ENCODE data around the gene CCNL2. TPM values are rescaled to one million over a fixed set of nuclear protein-coding genes. Genes with fewer than 3 reads are reported as not detected.
"Not testable (repeated sequence)": the region's sequence is repeated elsewhere in the genome, so short reads cannot be mapped to it uniquely, and the experiment has no call there.

The CCNL2 gene
- total RNA-seq, 1 donor from 2014 or later = 266 TPM

DNA sequence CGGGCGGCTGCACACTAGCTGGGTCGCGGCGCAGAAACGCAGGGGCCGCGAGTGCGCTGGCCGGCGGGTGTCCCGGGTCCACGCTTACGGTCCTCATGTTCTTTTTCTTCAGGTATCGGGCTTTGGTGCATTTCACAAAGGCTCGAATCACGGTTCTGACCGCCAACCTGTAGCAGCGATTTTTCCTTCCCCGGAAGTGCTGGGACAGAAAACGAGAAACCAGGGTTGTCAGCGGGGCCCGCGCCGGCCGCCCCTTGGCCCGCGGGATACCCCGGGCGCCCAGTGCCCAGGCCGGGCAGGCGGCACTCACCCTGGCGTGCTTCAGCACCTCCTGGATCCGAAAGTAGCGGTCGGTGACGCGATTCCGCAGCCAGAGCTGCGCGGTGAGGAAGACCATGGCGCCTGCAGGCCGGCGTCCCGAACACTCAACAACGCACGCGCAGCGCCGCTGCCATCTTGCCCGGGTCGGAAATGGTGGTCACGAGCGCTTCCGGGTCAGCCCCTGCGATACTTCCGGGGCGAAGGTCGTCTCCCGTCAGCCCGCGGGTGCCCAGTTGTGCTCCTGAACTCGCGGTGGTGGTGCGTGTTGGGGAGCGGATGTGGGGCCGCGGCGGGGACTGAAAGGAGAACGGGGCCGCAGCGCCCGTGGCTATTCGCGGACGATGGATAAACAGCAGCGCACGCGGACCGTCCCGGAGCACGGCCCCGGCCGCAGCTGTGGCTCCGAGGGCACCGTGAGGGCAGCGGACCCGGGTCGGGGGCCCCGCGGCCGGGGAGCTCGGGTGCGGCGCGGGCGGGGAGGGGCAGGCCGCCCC, 7.9 kb upstream of the CCNL2 start, which contains the start of gene MRPL20:
Gene MRPL20, minus strand, starts transcription at position 473 of the 815 bp plus-strand sequence. Its CDS starts 76 bp downstream, at position 397.
- Mint-ChIP-seq H3K4me1 (ENCODE audit: unreplicated experiment) (peaks cover 11% of the 10 kb centered on the region), H3K27ac (ENCODE audit: unreplicated experiment) (peak within 1 kb of the TSS; percentile 74), H3K4me3 (ENCODE audit: unreplicated experiment) (peak within 1 kb of the TSS; percentile 94), H3K36me3 (ENCODE audit: low read depth, unreplicated experiment) (peaks cover 21% of the 10 kb centered on the region), H3K27me3 (ENCODE audit: unreplicated experiment) (peaks cover 13% of the 10 kb centered on the region), H3K9me3 (ENCODE audit: unreplicated experiment) (no peaks in the 10 kb centered on the region)
- TF ChIP-seq, protein P1, sequence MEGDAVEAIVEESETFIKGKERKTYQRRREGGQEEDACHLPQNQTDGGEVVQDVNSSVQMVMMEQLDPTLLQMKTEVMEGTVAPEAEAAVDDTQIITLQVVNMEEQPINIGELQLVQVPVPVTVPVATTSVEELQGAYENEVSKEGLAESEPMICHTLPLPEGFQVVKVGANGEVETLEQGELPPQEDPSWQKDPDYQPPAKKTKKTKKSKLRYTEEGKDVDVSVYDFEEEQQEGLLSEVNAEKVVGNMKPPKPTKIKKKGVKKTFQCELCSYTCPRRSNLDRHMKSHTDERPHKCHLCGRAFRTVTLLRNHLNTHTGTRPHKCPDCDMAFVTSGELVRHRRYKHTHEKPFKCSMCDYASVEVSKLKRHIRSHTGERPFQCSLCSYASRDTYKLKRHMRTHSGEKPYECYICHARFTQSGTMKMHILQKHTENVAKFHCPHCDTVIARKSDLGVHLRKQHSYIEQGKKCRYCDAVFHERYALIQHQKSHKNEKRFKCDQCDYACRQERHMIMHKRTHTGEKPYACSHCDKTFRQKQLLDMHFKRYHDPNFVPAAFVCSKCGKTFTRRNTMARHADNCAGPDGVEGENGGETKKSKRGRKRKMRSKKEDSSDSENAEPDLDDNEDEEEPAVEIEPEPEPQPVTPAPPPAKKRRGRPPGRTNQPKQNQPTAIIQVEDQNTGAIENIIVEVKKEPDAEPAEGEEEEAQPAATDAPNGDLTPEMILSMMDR (IDR thresholded peaks at IDR 0.05; ENCODE audit: unreplicated experiment) = no peak
- peak; percentile 84 for DNase-seq (ENCODE audit: low spot score)

DNA sequence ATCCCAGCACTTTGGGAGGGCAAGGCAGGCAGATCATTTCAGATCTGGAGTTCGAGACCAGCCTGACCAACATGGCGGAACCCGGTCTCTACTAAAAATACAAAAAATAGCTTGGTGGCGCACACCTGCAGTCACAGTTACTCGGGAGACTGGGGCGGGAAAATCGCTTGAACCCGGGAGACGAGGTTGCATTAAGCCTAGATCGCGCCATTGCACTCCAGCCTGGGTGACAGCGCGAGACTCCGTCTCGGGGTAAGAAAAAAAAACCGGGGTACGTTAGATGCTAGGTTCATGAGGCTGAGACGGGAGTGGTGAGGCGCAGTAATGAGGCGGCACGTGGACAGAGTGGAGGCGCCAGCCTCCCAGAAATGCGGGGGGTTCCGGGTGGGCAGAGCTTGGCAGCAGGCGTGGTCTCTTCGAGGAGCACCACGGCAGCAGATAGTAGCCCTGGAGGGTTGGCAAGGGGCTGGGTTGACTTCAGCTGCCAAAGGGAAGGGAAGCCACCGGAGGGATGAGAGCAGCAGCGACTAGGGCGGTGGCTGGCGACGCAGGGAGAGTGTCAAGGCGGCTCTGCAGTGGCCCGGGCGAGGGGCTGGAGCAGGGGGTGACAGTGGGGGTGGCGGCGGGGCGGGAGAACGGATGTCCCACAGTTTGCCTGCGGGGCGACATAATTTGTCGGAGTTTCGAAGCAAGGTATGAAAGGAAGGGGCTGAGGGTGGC, 7.1 kb upstream of the CCNL2 start:
- H3K4me3 Mint-ChIP-seq (ENCODE audit: unreplicated experiment) = peak overlapping the region; percentile 94
- TF ChIP-seq, protein P1 (IDR thresholded peaks at IDR 0.05; ENCODE audit: unreplicated experiment) = no peak
- H3K27ac Mint-ChIP-seq (ENCODE audit: unreplicated experiment) = peak overlapping the region; percentile 74
- H3K9me3 Mint-ChIP-seq (ENCODE audit: unreplicated experiment) = no peaks in the 10 kb centered on the region
- DNase-seq (ENCODE audit: low spot score) = no peak
- peaks cover 27% of the 10 kb centered on the region for H3K36me3 Mint-ChIP-seq (ENCODE audit: low read depth, unreplicated experiment)
- peaks cover 18% of the 10 kb centered on the region for H3K4me1 Mint-ChIP-seq (ENCODE audit: unreplicated experiment)
- peaks cover 13% of the 10 kb centered on the region for H3K27me3 Mint-ChIP-seq (ENCODE audit: unreplicated experiment)

DNA sequence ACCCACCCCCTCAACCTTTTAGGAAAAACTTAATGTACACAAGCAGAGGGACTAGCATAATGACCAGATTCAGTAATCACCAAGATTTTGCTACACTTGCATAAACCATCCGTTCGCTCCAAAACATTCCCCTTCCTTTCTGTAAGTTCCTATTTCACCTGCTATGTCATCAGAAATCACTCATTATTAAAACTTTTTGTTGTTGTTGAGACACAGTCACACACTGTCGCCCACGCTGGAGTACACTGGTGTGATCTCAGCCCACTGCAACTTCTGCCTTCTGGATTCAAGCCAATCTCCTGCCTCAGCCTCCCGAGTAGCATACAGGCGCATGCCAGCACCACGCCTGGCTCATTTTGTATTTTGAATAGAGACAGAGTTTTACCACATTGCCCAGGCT, 4.5 kb upstream of the CCNL2 start:
- no peak for DNase-seq (ENCODE audit: low spot score)
- Mint-ChIP-seq H3K36me3 (ENCODE audit: low read depth, unreplicated experiment) (peaks cover 36% of the 10 kb centered on the region), H3K27me3 (ENCODE audit: unreplicated experiment) (peaks cover 18% of the 10 kb centered on the region), H3K4me1 (ENCODE audit: unreplicated experiment) (peaks cover 27% of the 10 kb centered on the region), H3K9me3 (ENCODE audit: unreplicated experiment) (no peaks in the 10 kb centered on the region), H3K4me3 (ENCODE audit: unreplicated experiment) (peak overlapping the region; percentile 13), H3K27ac (ENCODE audit: unreplicated experiment) (peak overlapping the region; percentile 53)
- TF ChIP-seq, protein P1 (IDR thresholded peaks at IDR 0.05; ENCODE audit: unreplicated experiment) = no peak

GRCh38 chr1:1402901-1403392, 3.8 kb upstream of the CCNL2 start:
- not testable (repeated sequence) for H3K27ac Mint-ChIP-seq (ENCODE audit: unreplicated experiment); H3K9me3 Mint-ChIP-seq (ENCODE audit: unreplicated experiment); H3K4me3 Mint-ChIP-seq (ENCODE audit: unreplicated experiment); DNase-seq (ENCODE audit: low spot score)
- Mint-ChIP-seq H3K4me1 (ENCODE audit: unreplicated experiment) (peaks cover 33% of the 10 kb centered on the region), H3K36me3 (ENCODE audit: low read depth, unreplicated experiment) (peaks cover 39% of the 10 kb centered on the region), H3K27me3 (ENCODE audit: unreplicated experiment) (peaks cover 18% of the 10 kb centered on the region)

DNA sequence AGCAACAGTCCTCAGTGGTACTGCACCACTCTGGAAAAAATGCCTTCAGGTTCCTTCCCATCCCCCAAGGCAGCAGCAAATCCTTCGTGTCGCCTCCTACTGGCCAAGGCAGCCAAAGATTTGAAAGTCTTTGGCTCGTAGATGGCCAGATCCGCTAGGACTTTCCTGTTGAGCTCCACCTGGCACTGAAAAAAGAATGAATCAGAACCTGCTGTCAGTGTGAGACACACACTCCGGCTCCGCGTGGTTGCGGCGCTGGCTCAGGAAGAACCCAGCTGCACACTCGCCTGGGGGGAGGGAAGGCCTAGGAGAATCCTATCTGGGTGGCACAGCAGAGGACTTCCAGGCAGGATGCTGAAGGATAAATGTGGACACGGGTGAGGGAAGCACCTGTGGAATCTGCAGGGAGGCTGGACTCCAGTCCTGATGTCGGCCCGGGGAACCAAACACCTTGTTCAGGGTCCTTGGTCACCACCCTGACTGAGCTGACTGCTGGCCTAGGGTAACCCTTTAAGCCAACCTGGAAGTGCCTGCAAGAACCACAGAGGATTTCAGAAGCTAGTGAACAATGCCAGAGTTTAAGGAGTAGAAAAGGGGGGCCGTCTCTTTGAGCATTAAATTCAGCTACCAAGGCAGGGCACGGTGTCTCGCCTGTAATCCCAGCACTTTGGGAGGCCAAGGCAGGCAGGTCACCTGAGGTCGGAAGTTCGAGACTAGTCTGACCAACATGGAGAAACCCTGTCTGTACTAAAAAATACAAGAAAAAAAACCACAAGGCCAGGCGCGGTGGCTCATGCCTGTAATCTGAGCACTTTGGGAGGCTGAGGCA, 3.2 kb upstream of the CCNL2 start:
- DNase-seq (ENCODE audit: low spot score) = peak; percentile 64
- TF ChIP-seq, protein P1 (IDR thresholded peaks at IDR 0.05; ENCODE audit: unreplicated experiment) = no peak
- Mint-ChIP-seq H3K27ac (ENCODE audit: unreplicated experiment) (peak overlapping the region; percentile 74), H3K36me3 (ENCODE audit: low read depth, unreplicated experiment) (peaks cover 39% of the 10 kb centered on the region), H3K4me1 (ENCODE audit: unreplicated experiment) (peaks cover 35% of the 10 kb centered on the region), H3K4me3 (ENCODE audit: unreplicated experiment) (peak overlapping the region; percentile 84), H3K9me3 (ENCODE audit: unreplicated experiment) (no peaks in the 10 kb centered on the region), H3K27me3 (ENCODE audit: unreplicated experiment) (peaks cover 18% of the 10 kb centered on the region)
